ENCODE measurements around the gene CACNA1D.

The CACNA1D gene

DNA sequence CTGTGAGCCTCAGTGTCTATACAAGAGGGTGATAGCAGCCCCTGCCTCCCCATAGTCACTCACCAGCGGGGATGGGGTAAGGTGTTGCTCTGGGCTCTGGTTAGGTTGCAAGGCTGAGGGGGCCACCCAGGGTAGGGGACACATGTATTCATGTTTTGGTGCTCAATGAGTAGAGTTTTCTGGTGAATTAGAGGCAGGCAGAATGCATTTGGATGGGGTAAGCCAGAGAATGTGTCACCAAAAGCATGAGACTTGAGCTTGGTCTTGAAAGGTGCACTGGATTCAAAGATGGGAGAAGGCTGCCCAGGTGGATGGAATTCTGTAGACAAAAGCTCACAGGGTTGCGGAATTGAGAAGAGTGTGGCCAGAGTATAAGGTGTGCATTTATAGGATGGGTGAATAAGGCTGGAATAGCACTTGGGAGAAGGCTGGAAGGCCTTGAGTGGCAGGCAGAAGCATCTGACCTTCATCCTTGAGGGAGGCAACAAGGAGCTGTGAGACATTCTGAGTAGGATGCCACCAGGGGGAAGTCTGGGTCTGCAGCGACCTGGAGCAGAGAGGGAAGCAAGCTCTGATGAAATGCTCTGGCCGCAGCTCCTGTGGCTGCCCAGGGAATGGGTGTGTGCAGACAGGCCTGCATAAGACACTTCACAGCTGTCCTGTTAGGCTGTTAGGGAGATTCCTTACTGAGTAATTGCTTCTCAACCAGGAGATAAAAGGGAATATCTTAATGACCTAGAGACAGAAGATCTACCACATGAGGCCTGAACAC is 202.2 kb downstream of the CACNA1D start:
- DNase-seq, result no peak

DNA sequence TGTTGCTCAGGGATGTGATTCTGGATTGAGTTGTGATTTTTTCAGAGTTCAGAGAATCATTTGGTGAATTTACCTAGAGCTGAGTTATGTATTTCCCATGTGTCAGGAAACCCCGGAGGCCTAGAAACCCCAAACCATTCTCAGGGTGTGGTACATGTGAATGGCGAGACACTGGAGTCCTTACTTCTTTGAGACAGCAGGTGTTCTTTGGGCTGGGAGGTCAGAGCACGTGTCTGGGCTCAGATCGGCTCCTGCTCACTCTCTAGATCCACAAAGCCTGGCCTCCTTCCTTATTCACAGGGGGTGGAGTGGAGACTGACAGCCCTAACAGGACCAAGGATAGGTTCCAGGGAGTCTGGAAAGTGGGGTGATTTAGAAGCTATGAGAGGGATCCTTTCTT is 206.0 kb downstream of the CACNA1D start:
- DNase-seq, result no peak

DNA sequence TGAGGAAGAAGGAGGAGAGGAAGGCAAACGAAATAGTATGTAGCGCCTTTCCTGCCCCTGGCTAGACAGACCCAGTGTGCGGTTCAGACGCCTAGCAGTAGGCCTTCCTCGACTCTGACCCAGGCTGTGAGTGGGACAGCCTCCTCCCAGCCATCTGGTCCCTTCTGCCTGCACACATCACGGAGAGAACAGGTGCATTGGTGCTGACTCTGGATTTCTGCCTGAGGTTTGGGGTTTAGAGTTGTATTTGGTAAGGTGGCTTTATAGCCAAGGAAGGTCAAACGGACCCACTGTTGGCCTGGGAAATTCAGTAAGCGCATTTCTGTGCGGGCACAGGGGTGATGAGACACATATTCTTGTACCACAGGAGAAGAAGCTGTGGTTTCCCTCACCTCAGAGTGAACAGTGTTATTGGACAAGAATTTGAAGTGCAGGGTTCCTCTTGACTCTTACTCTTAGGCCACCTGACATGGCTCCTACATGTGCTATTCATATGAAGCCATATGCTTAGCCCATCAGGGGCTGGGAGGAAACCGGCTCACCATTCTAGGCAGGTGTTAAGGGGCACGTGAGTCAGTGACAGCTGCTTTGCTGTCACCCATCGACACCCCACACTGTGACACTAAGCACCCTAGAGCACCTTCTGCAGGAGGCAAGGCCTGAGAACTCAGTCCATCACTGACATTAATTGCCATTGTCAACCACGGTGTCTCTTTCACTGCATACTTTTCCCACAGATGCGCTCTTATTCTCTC is 208.5 kb downstream of the CACNA1D start:
- no peak for DNase-seq

DNA sequence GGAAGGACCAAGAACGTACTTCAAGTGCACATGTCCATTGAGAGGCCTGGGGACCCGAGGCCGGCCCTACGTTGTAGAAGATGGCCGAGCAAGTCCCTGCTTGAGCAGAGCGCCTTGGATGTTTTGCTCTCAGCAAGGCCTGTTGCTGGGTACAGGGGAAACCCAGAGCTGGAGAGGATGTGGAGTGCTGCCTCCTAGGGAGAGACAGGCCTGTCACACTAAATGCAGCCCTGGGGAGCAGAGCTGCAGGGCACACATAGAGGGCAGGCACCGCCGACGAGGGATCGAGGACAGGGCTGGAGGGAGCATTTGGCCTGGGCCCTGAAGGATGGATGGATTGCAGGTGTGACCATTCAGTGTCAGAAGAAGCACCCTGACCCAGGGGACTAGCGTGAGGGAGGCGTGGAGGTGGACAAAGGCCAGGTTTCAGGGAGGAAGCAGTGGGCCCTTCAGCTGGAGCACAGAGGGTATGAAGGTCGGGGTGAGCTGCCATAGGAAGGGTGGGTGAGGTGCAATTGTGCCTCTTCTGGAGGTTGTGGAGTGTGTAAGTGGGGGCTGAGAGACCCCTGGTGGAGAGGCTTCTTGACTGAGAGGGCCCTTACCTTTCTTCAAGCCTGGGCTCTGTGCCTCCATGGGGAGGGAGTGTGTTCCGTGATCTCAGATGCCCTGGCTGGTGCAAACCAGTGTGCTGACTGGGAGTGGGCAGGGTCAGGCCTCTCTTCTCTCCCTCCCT is 209.4 kb downstream of the CACNA1D start:
- no peak for DNase-seq

DNA sequence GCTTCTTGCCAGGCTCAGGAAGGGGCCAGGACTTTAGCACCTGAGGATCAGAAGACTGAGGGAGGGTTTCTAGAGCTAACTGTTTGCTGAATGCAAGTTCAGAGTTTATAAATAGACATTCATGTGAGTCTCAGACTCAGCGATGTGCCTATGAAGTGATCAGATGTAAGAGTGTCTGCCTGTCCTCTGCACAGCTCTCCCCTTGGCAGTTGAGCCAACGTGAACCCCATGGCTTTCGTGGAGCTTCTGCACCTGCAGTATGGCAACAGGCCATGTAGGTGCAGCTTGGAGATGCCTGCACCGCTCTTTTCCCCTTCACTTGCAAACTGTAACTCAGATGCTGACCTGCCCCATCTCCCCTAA is 209.9 kb downstream of the CACNA1D start:
- DNase-seq, result no peak

DNA sequence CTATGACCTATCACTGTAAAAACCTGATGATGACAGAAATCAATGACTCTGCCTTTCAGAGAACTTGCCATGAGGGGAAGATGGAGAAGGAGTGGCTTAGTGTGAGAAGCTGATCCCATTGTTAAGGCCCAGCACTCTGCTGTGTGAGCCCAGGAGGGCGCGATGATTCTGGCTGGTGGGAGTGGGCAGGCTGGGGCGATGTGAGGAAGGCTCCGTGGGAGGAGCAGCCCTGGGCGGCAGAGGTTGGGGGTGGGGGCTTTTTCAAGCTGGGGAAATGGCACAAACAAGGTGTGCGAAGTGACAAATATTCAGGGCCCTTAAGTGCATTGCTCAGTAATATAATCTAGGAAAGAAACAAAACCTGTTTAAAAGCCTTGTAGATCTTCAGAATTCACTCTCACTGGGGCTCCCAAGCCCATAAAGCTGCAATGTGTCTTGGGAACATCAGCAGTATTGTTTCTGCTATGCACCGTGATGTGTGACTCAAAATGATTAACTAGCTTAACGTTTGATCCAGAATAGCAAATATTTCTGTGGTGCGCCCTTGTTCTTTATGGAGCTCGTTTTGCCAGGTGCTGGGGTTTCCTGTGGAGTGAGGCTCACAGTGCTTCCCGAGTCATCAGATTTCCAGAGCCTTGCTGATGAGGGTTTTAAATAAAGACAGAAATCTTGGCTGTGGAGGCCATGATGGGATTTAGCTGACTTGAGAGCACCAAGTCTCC is 210.8 kb downstream of the CACNA1D start:
- DNase-seq, result no peak

DNA sequence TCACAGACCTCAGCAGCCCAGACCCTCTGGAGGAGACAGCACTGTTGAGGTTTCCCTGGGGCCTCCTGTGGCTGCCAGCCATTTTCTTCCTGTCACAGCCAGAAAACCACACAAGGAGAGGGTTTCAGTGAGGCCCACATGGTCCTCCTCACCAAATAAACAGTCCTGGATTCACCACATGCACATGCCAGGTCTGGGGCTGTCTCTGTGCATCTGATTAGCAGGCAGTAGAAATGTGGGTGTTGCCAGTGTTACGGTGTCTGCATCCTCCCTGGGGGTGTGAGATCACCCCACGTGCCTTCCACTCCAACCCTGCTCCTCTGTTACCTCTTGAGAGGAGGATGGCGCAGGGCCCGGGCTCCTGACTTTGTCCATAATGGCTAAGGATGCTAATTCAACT is 211.4 kb downstream of the CACNA1D start:
- DNase-seq, result no peak

DNA sequence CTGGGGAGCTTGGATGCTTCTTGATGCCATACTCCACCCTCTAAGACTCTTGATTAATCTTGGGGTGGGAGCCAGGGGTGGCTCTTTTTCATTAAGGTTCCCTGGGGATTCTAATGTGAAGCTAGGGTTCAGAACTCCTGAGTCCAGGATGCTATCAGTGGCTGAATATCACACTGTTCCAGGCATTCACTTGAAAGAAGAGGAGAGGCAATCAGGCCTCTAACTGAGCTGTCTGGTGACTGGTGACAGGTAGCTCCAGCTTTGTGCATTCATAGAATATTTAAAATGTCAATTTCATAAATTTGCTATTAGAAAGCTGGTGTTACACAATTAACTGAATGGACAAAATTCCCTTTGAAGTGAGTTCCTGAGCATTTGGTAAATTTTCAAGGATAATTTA is 212.8 kb downstream of the CACNA1D start:
- no peak for DNase-seq

DNA sequence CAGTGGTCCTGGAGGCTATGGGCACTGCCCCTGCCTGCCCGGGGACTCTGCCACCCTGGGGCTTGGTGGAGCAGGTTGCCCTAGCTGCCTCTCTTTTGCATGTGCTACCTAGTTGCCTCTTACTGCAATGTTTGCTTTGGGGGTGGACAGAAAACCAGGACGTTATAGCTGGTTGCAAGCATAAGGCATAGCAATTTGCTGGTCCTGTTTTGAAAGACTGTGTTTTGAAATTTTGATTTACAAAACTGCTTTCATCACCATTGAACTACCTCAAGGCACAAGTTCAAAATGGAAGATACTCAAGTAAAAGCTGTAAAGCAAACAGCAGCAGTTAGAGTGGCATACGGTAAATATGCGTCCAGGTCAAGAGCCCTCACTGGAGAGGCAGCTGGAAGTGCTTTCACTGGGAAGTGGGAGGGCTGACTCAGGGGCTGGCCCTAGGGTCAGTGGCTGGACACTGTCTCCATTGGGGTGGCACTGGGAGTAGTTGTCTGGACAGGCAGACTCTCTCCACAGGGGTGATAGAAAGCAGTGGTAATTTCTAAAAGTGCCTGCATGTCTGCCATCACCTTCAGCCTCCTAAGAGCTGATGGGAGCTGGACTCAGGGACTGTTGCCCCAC is 213.7 kb downstream of the CACNA1D start:
- DNase-seq, result peak; percentile 79

DNA sequence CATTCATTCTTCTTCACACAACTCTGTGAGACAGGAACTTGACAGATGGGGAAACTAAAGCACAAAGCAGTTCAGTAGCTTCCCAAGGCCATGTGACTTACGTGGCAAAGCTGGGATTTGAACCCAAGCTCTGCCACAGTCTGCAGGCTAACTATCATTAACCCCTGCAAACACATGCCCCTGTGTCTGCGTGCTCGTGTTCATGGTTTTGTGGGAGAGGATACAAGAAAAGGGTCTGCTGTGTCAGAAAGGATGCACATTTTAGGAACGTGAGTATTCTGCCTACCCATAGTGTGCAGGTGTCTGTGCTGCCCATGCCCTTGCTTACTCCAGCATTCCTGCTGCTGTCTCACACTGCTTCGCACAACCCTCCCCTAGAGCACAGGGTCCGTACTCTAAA is 214.8 kb downstream of the CACNA1D start:
- no peak for DNase-seq

DNA sequence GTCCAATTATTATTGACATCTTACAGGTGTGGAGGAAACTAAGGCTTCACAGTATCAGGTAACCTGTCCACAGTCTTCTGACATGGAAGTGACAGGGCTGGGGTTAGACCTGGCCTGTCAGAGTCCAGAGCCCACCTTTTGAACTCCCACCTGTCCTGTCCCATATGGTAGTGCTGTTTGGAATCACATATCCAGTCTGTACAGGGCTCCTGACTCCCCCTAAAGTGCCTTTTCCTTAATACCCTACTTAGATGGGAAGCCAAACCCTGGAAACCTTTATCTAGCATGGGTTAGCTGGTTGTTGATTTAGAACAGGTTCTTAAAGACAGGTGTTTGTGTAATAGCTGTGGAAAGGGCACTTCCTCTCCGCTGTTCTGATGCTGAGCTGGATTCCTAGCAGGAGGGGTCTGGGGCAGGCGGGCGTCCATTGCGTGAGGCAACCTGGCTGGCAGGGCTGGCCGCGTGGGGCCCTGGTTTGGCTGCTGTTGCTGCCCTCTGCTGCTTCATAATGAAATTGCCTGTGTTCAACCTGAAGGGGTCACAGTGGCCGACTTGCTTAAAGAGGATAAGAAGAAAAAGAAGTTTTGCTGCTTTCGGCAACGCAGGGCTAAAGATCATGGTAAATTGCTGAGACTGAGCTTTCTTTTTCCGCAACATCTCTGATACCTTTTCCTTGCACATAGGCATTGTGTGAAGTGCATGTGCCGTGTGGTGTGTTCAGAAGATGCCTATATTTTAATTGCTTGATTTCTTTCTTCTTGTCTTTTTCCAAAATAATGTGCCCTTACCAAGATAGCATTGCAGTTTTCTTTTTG is 215.7 kb downstream of the CACNA1D start:
- DNase-seq, result peak; percentile 44

DNA sequence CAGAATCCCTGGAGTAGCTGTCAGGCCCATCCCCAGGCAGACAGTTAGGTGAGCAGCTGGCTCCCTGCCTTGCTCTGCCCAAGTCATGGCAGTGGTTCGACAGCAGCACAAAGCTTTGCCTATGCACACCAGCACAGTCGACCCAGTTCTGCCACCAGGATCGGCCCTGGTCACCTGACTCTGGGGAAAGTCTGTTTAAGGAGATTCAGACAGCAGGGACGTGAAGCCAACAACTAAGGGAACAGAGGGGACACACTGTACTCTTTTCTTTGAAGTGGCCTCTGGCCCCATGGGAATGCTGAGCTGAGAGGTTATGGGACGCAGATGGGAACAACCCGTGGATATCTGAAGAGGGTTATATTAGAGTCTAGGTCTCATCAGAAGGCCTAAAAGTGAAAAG is 217.0 kb downstream of the CACNA1D start:
- DNase-seq, result no peak

DNA sequence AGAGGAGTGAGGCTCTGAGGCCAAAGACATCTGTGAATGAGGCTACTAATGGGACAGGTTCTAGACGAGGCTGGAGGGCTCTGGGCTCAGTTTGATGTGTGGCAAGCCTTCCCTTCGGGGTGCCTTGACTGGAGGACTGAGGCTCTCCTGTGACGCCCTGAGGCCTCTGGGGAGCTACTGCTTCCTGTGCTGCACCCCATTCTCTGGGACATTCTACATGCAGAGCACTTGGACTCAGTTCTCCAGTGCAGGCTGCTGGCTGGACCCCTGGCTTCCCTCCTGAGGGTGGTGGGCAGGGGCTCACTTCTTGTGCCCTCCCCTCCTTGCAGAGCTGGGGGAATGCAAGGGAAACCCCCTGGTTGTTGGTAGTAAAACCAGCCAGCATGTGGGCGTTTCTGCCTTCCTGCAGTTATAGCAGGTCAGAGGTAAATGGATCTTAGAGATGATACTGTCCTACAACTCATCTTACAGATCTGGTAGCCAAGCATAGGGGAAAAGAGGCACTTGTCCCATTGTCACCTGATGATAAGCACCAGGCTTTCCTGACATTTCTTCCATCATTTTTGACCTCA is 218.5 kb downstream of the CACNA1D start:
- no peak for DNase-seq

DNA sequence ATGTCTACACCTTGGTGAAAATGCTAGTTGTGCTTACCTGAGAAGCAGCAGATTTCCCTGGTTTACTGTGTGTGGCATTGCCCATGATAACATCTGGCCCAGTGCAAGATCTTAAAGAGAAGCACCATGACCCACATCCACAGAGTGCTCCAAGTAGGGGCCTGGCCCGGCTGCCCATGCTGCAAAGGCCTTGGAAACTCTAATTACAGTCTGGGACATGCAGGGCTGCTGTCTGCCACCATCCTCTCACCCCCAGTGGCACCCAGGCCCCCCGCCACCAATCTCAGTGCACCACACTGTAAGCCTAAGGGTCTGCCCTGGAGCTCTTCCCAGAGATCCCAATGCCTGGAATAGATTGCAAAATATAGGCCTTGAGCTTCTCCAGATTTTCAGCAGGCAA is 219.2 kb downstream of the CACNA1D start:
- no peak for DNase-seq

DNA sequence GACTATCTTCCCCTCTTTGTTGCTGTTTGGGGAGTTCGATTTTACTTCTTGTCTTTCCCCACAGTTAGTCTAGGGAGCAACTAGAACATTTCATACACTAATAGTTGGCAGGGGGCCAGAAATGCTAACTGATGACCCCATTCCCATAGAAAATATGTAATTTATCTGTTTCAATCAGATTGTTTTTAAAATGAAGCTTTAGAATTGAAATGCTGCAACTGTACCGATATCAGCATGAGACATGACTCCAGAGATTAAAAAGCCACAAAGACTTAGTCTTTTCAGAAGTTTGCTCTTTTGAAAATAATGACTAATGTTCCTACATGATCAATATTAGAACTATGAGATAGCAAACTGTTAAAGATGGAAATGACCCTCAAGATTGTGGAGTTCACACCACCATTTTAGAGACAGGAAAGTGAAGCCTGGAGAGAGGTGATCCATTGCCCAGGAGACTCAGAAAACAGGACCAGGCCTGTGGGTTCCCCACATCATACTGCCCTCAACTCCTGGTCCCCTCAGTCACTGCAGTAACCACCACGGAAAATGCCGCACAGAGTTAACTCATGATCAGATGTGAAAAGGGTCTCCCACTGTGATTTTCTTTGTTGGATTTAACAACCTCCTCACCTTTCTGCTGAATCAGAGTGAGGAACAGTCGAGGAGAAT is 221.5 kb downstream of the CACNA1D start:
- no peak for DNase-seq

DNA sequence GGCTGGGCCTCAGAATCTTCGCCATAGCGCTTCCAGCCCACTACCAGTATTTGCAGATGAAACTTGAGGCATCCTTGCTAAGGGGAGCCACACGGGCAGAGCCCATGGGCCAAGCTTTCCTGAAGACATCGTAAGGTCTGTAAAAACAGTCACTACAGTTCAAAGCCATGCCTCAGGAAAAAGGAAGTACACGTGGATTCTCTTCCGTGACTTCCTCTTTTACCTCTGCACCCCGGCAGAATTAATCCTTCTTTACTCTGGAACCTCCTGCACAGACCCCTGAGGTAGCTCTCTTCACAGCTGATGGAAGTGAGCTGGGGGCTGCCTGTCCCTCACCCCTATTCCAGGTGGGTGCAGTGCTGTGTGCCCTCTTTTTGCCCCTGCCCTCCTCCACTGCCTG is 222.6 kb downstream of the CACNA1D start:
- DNase-seq, result no peak

DNA sequence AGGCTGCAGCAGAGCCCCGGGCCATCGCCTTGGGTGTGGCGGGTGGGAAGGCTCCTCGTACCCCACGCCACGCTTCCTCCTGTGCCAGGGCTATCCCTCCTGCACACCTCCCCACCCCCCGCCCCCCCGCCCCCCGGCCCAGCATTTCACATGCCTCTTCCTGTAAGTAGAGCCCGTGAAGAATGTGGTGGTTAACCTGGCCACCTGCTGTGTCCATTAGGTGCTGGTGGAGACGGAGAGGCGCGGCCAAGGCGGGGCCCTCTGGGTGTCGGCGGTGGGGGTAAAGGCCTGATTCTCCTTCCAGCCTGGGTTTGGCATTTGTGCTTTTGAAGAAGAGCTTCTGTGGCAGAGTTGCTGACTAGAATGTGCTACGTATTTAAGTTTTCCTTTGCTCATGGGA is 224.1 kb downstream of the CACNA1D start:
- no peak for DNase-seq

DNA sequence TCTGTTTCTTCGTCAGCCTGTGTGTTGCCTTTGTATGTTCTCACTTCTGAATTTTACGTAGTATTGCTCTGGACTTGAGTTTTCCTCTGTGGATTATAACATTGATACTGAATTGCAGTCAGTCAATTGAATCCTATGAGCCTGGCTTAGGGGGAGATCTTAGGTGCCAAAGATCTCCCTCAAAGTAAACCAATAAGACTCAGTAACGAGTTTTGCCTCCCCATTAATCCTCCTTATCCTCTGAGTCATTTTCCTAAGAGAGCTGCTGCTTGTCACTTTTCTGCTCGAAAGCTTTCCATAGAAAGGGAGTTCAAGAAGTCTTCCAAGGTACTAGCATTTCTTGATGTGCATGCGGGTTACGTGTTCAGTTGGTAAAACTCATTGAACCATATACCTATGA is 225.4 kb downstream of the CACNA1D start:
- no peak for DNase-seq

DNA sequence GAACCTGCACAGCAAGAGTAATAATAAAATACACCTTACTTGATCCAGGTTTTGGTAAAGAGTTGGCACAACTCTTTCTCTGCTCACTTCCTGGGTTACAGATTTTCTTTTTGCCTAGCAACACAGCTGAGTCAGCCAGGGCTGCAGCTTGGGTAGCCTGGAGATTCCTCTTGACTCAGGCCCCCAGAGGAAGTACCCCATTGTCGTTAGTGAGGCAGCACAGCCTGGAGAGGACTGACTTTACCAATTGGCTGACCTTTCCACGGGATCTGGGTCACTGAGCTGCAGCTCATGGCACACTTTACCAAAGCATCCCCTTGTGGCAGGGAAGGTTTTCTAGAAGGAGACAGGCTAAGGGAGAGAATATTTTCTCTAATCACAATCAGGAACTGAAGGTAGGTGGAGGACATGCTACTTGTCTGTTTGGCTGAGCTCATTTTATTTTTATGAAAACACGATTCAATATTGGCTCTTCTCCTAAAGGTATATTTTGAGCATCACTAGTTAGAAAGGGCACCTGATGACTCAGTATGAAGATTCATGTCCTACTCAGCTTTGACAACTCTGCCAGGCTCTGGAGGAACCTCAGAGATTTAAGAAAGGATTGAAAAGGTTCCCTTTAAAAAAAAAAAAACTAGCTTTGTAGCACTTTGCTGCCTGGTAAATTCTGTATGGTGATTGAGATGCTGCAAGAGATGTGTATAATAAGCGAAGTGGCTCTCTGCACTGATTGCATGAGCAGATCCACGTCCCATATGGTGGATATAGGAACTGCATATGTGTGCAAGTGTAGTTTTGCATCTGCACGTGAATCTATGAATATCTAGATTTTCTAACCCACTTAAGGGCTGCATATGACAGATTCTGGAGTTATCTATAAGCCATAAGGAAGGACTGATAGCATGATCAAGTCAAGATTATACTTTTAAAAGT is 227.0 kb downstream of the CACNA1D start:
- no peak for DNase-seq

DNA sequence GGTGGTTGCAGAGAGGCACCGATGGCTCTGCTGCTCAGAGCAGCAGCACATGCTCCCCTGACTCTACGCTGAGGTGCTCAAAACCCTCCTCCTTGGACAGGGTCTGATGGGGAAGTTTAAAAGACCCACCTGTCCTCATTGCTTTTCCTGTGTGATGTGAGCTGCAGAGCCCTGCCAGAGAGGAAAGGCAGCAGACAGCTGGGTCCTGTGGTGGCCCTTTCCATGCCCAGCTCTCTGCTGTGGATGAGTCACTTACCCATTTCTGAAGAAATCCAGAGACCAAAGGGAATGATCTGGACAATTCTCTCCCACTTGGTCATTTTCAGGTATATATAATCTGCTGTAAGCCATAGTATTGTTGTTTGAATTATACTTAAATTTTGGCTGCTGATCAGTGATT is 230.2 kb downstream of the CACNA1D start:
- DNase-seq, result no peak

Measured in SHP77 treated with DMSO at 0.1 percent for 48 hours (cell line).